ENCODE measurements around the gene STK39. TPM values are rescaled to one million over a fixed set of nuclear protein-coding genes. Genes with fewer than 3 reads are reported as not detected.

STK39 gene
- total RNA-seq, 1 experiment from 2014 or later: 56.9 TPM

DNA sequence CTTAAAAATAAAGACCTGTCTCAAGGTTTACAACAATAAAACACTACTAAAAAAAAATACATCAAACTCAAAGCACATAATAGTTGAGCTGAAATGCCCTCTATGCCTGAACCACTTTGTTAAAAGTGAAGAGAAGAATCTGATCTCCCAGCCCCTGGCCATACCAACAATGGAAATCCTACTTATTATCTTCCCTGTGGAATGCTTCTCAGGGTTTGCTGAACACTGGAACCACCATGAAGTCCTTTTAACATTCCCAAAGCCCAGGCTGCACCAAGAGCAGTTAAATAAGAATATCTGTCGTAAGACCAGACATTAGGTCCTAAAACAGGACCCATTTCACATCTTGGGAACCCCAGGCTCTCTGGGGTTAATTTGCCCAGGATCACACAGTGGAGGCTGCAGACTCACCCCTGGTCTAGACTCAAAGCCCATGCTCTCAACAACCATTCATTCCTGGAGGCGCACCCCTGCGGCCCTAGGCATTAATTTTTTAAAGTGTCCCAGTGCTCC, 285.8 kb downstream of the STK39 start:
- Histone ChIP-seq H2AFZ (ENCODE audit: low read length) (no peak overlapping the region), H3K9ac (ENCODE audit: low read length) (no peak overlapping the region)

DNA sequence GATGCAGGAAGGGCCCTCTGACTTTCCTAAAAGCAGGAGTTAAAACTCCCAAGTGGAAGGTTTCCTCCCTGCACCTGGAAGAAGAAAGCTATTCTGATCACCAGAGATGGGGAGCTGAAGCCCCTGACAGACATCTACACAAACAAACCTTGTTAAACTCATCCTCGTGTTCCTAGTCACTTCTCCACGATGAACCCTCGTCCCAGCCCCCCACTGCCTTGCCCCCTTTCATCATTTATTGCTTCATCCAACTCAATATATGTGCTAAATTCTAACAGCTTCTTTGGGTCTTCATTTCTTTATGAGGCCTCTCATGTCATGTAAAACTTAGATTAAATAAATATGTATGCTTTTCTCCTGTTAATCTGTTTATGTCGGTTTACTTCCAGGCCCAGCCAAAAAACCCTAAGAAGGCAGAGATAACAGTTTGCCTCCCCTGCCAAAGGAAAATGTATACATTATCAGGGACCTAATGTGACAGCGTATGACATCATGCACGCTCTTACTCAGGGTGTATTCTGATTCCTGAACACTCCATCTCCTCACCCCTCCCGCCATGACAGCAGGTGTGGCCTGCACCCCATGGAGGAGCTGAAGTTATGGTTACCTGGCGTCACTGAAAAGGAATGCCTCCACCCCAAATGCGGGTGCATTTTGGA, 287.2 kb downstream of the STK39 start:
- Histone ChIP-seq H3K4me3 (ENCODE audit: low read length) (no peak overlapping the region), H3K27ac (ENCODE audit: low read length) (no peak overlapping the region), H2AFZ (ENCODE audit: low read length) (no peak overlapping the region), H3K4me2 (ENCODE audit: low read depth, low read length, poor library complexity, severe bottlenecking) (no peak overlapping the region), H3K4me1 (ENCODE audit: low read length) (peaks cover 11% of the 10 kb centered on the region), H3K9ac (ENCODE audit: low read length) (no peak overlapping the region), H4K20me1 (ENCODE audit: insufficient read depth, low read depth, low read length) (no peaks in the 10 kb centered on the region), H3K36me3 (ENCODE audit: insufficient read depth, low read length) (peaks cover 6% of the 10 kb centered on the region; the same call in 1 of the 2 replicates), H3K9me3 (ENCODE audit: low read length) (no peaks in the 10 kb centered on the region), H3K79me2 (ENCODE audit: low read length) (no peaks in the 10 kb centered on the region), H3K27me3 (ENCODE audit: low read length) (no peaks in the 10 kb centered on the region), H3K9me2 (replicated peaks; ENCODE audit: insufficient read depth, low read length) (no peaks in the 10 kb centered on the region)
- no peak for DNase-seq

More for the DNA sequence above, 285.8 kb downstream of the STK39 start:
- Histone ChIP-seq H4K20me1 (ENCODE audit: insufficient read depth, low read depth, low read length) (no peaks in the 10 kb centered on the region), H3K4me3 (ENCODE audit: low read length) (no peak overlapping the region), H3K27me3 (ENCODE audit: low read length) (no peaks in the 10 kb centered on the region), H3K4me2 (ENCODE audit: low read depth, low read length, poor library complexity, severe bottlenecking) (no peak overlapping the region), H3K36me3 (ENCODE audit: insufficient read depth, low read length) (peaks cover 6% of the 10 kb centered on the region; the same call in 1 of the 2 replicates), H3K9me2 (replicated peaks; ENCODE audit: insufficient read depth, low read length) (no peaks in the 10 kb centered on the region), H3K27ac (ENCODE audit: low read length) (no peak overlapping the region), H3K4me1 (ENCODE audit: low read length) (peaks cover 24% of the 10 kb centered on the region), H3K79me2 (ENCODE audit: low read length) (no peaks in the 10 kb centered on the region), H3K9me3 (ENCODE audit: low read length) (no peaks in the 10 kb centered on the region)
- no peak for DNase-seq

DNA sequence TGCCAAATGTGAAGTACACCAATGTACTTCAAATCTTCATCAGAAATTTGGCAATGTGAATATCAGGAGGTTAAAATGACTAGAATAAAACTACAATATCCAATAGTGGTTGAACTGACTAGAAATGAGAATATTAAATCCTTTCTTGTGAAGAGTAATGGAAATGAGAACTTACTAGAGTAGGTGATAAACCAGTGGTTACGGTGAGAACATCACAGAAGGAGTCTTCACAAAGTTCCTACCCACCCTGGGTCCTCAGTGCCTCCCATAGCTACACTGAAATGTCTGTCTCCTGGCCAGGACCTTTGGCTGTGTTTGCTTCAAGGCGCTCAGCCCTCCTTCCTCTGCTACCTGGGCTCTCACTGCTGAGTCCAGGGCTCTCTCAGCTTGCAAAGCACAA, 289.7 kb downstream of the STK39 start:
- Histone ChIP-seq H2AFZ (ENCODE audit: low read length) (no peak overlapping the region), H3K4me2 (ENCODE audit: low read depth, low read length, poor library complexity, severe bottlenecking) (no peak overlapping the region), H3K9ac (ENCODE audit: low read length) (no peak overlapping the region), H3K27ac (ENCODE audit: low read length) (no peak overlapping the region), H4K20me1 (ENCODE audit: insufficient read depth, low read depth, low read length) (no peaks in the 10 kb centered on the region), H3K9me2 (replicated peaks; ENCODE audit: insufficient read depth, low read length) (no peaks in the 10 kb centered on the region), H3K79me2 (ENCODE audit: low read length) (no peaks in the 10 kb centered on the region), H3K4me1 (ENCODE audit: low read length) (peaks cover 16% of the 10 kb centered on the region), H3K4me3 (ENCODE audit: low read length) (no peak overlapping the region), H3K27me3 (ENCODE audit: low read length) (no peaks in the 10 kb centered on the region), H3K36me3 (ENCODE audit: insufficient read depth, low read length) (no peaks in the 10 kb centered on the region), H3K9me3 (ENCODE audit: low read length) (no peaks in the 10 kb centered on the region)
- DNase-seq: no peak

DNA sequence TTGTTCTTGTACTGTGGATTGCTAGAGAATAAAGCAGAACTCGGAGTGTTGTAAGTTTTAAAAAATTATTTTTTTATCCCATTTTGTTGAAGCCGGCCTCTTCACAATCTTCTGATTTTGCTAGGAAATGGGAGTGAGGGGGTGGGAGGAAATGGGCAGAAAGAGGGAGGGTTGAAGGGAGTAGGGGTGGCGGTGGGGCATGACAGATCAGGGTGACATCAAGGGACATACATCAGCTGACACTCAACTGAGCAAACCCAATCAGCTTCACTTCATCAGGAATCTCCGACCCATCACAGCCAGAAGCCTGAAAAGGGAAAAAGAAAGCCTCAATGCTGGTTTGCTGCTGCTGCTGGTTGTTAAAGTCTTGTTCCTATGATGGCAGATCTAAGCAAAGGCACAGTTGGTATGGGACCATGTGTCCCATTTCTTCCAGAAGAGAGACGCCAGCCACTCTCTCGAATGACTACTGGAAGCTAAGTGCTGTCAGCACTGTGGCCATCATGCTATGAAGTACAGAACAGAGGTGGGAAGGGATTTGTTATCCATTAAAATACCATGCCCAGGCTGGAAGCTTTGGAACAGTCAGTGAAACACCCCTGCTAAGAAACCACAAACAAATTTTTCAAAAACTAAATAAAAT, 292.0 kb downstream of the STK39 start:
- Histone ChIP-seq H3K4me1 (ENCODE audit: low read length) (peaks cover 26% of the 10 kb centered on the region), H2AFZ (ENCODE audit: low read length) (no peak overlapping the region), H4K20me1 (ENCODE audit: insufficient read depth, low read depth, low read length) (no peaks in the 10 kb centered on the region), H3K9me2 (replicated peaks; ENCODE audit: insufficient read depth, low read length) (no peaks in the 10 kb centered on the region), H3K36me3 (ENCODE audit: insufficient read depth, low read length) (no peaks in the 10 kb centered on the region), H3K9ac (ENCODE audit: low read length) (no peak overlapping the region), H3K27me3 (ENCODE audit: low read length) (no peaks in the 10 kb centered on the region), H3K79me2 (ENCODE audit: low read length) (no peaks in the 10 kb centered on the region), H3K4me2 (ENCODE audit: low read depth, low read length, poor library complexity, severe bottlenecking) (no peak overlapping the region), H3K27ac (ENCODE audit: low read length) (no peak overlapping the region), H3K9me3 (ENCODE audit: low read length) (no peaks in the 10 kb centered on the region), H3K4me3 (ENCODE audit: low read length) (no peak overlapping the region)
- DNase-seq: no peak

DNA sequence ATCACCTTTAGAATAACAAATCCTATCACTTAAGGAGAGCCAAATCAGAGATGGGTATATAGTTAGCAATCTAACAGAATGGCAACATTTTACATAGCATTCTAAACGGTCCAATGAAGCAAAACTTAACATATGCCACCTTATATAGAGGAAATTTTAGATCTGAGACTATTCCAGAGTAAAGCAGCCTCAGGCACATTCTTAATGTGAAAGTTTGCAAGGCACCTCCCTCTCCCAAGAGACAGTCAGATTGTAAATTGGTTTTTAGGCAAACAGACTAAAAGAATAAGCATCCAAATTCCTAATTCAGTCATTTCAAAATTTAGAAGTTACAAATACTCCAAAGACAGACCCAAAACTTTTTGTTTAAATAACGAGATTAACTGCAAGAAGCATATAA, 292.9 kb downstream of the STK39 start:
- no peaks in the 10 kb centered on the region for H3K9me3 ChIP-seq (ENCODE audit: low read length)
- H3K36me3 ChIP-seq (ENCODE audit: insufficient read depth, low read length): no peaks in the 10 kb centered on the region

DNA sequence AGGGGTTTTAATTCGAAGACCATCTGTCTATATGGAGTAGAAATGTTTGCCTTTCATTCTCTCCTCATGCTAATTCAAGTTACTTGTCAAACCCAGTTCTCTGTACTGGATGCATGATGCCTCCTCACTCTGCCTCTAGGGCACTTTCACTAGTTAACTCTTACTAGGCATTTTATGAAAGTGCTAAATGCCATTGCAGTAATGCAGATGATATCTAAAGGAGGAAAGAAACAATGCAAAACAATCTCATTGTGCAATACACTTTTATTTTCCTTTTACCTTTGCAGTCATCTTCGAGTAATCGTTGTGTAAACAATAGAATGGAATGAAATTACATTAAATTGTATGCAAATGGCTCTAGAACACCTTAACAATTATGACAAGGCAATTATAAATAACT, 293.6 kb downstream of the STK39 start:
- Histone ChIP-seq H3K36me3 (ENCODE audit: insufficient read depth, low read length) (no peaks in the 10 kb centered on the region), H3K79me2 (ENCODE audit: low read length) (no peaks in the 10 kb centered on the region), H2AFZ (ENCODE audit: low read length) (no peak overlapping the region), H3K27me3 (ENCODE audit: low read length) (no peaks in the 10 kb centered on the region), H4K20me1 (ENCODE audit: insufficient read depth, low read depth, low read length) (no peaks in the 10 kb centered on the region), H3K9ac (ENCODE audit: low read length) (no peak overlapping the region), H3K27ac (ENCODE audit: low read length) (no peak overlapping the region), H3K9me2 (replicated peaks; ENCODE audit: insufficient read depth, low read length) (no peaks in the 10 kb centered on the region), H3K4me3 (ENCODE audit: low read length) (no peak overlapping the region), H3K9me3 (ENCODE audit: low read length) (no peaks in the 10 kb centered on the region), H3K4me2 (ENCODE audit: low read depth, low read length, poor library complexity, severe bottlenecking) (no peak overlapping the region), H3K4me1 (ENCODE audit: low read length) (peaks cover 26% of the 10 kb centered on the region)
- no peak for DNase-seq

More for the DNA sequence above, 292.9 kb downstream of the STK39 start:
- DNase-seq: no peak
- Histone ChIP-seq H3K79me2 (ENCODE audit: low read length) (no peaks in the 10 kb centered on the region), H3K9ac (ENCODE audit: low read length) (no peak overlapping the region), H3K27ac (ENCODE audit: low read length) (no peak overlapping the region), H3K4me1 (ENCODE audit: low read length) (peaks cover 26% of the 10 kb centered on the region), H3K27me3 (ENCODE audit: low read length) (no peaks in the 10 kb centered on the region), H3K4me3 (ENCODE audit: low read length) (no peak overlapping the region), H3K4me2 (ENCODE audit: low read depth, low read length, poor library complexity, severe bottlenecking) (no peak overlapping the region), H3K9me2 (replicated peaks; ENCODE audit: insufficient read depth, low read length) (no peaks in the 10 kb centered on the region), H4K20me1 (ENCODE audit: insufficient read depth, low read depth, low read length) (no peaks in the 10 kb centered on the region), H2AFZ (ENCODE audit: low read length) (no peak overlapping the region)

DNA sequence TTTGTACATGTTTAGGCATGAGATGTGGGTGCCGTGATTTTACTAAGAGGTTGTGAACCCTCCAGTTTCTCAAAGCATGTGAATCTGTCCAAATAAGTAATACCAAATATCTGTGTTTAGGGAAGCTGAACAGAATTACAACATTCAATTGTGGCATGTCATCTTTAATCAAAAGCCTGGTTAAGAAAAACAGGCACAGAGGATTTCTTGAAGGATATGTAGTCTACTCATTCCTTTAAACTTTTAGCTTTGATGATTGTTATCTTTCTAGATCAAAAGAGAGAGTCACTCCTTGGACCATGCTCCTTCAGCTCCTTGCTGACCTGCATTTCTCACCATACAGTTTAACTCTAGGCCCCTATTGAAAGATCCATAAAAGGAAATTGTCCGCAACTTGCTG, 296.8 kb downstream of the STK39 start:
- H3K27me3 ChIP-seq (ENCODE audit: low read length): no peaks in the 10 kb centered on the region
- no peak overlapping the region for H3K4me3 ChIP-seq (ENCODE audit: low read length)
- H3K4me1 ChIP-seq (ENCODE audit: low read length): peaks cover 22% of the 10 kb centered on the region
- no peak overlapping the region for H3K4me2 ChIP-seq (ENCODE audit: low read depth, low read length, poor library complexity, severe bottlenecking)
- H3K9me3 ChIP-seq (ENCODE audit: low read length): no peaks in the 10 kb centered on the region
- no peak overlapping the region for H3K9ac ChIP-seq (ENCODE audit: low read length)
- H3K36me3 ChIP-seq (ENCODE audit: insufficient read depth, low read length): no peaks in the 10 kb centered on the region
- H4K20me1 ChIP-seq (ENCODE audit: insufficient read depth, low read depth, low read length): no peaks in the 10 kb centered on the region
- DNase-seq: no peak
- no peaks in the 10 kb centered on the region for H3K79me2 ChIP-seq (ENCODE audit: low read length)
- no peak overlapping the region for H2AFZ ChIP-seq (ENCODE audit: low read length)
- H3K27ac ChIP-seq (ENCODE audit: low read length): no peak overlapping the region
- H3K9me2 ChIP-seq (replicated peaks; ENCODE audit: insufficient read depth, low read length): no peaks in the 10 kb centered on the region

DNA sequence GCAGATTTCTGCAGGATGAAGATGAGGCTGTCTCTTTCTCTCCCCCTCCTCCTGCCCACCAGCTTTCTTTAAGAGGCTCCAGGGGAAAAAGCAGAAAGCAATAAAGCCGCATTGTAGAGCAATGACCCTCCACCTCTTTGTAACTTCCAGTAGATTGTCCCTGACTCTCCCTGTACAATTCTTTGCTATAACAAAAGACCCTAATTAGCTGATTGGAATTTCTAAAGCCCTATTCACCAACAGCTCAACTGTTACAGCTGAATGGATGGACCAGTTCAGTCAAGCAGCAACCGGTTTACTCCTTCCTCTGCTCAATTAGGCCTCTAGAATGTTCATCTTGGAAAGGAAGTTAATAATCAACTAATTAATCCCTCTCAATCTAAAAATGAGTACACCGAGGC, 301.0 kb downstream of the STK39 start:
- Histone ChIP-seq H3K27me3 (ENCODE audit: low read length) (no peaks in the 10 kb centered on the region), H3K36me3 (ENCODE audit: insufficient read depth, low read length) (no peaks in the 10 kb centered on the region), H3K27ac (ENCODE audit: low read length) (no peak overlapping the region), H3K9me3 (ENCODE audit: low read length) (no peaks in the 10 kb centered on the region), H3K79me2 (ENCODE audit: low read length) (no peaks in the 10 kb centered on the region), H3K9me2 (replicated peaks; ENCODE audit: insufficient read depth, low read length) (no peaks in the 10 kb centered on the region), H3K4me3 (ENCODE audit: low read length) (no peak overlapping the region), H4K20me1 (ENCODE audit: insufficient read depth, low read depth, low read length) (no peaks in the 10 kb centered on the region), H3K9ac (ENCODE audit: low read length) (no peak overlapping the region), H2AFZ (ENCODE audit: low read length) (no peak overlapping the region), H3K4me1 (ENCODE audit: low read length) (no peaks in the 10 kb centered on the region), H3K4me2 (ENCODE audit: low read depth, low read length, poor library complexity, severe bottlenecking) (no peak overlapping the region)
- no peak for DNase-seq

Data from Karpas-422 (cell line).